Fibroblast of the aortic adventitia (primary cell): ENCODE measurements around the gene NFASC. TPM values are rescaled to one million over a fixed set of nuclear protein-coding genes. Genes with fewer than 3 reads are reported as not detected.

Experiments used
- DNase-seq: peaks from one replicate; pipeline ENCODE4 v3.0.0-alpha.2; 2010; ENCODE audit warnings: low read depth
- H3K4me3 ChIP-seq: 2 replicates; pipeline ENCODE4 v1.5.1; 2011; ENCODE audit warnings: low read depth, mild to moderate bottlenecking, control low read depth, low read length, moderate library complexity
- total RNA-seq: library from RNA; depleted of rRNA; stranded (reverse); fragments of >200 nt; gene quantifications from 2 replicates; pipeline ENCODE4 v1.2.3, GENCODE V29; 2012; ENCODE audit warnings: low replicate concordance
- TF ChIP-seq, protein P1 (sequence below): IDR thresholded peaks from 2 replicates; pipeline ENCODE4 v1.5.1; 2011; ENCODE audit warnings: mild to moderate bottlenecking, low read length, control low read depth, inconsistent platforms; ENCODE audit not compliant: insufficient read depth

NFASC gene
- total RNA-seq, 1 donor = 22.0 TPM

DNA sequence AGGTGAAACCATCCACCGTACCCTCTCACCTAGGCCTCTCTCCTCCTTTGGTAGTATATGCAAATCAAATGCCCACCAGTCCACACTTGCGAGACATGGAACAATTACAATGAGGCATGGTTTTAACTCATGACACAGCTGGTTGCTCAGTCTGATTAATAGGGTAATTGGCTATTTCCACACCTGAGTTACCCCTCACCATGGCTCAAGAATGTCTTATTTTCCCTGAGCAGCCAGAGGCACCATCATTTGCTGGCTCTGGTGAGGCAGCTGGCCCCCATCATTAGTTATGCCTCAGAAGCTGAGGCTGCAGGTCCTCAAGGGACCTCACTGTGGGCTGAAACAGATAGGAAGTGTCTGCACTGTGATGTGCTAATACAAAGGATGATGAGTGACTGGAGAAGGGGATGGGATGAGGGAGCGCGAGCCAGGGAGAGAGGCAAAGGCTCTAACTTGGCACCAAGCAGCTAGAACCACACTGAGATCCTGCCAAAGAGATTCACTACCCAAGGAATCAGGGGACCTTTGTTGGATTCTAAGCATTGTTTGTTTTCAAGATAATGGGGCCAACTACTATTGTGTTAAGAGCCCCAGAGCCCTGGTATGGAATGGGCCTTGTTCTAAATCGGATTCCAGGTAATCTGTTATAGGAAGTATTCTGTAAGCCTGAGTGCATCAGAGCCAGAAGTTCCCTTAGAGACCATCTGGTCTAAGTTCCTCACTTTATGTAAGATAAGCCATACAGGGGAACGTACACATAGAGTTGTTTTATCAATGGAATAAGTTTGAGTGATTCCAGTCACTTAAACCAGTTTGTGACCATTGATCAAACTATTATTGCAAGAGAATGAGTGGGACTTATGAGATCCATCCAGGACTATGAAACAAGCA lies 92.3 kb downstream of the NFASC start:
- TF ChIP-seq, protein P1, sequence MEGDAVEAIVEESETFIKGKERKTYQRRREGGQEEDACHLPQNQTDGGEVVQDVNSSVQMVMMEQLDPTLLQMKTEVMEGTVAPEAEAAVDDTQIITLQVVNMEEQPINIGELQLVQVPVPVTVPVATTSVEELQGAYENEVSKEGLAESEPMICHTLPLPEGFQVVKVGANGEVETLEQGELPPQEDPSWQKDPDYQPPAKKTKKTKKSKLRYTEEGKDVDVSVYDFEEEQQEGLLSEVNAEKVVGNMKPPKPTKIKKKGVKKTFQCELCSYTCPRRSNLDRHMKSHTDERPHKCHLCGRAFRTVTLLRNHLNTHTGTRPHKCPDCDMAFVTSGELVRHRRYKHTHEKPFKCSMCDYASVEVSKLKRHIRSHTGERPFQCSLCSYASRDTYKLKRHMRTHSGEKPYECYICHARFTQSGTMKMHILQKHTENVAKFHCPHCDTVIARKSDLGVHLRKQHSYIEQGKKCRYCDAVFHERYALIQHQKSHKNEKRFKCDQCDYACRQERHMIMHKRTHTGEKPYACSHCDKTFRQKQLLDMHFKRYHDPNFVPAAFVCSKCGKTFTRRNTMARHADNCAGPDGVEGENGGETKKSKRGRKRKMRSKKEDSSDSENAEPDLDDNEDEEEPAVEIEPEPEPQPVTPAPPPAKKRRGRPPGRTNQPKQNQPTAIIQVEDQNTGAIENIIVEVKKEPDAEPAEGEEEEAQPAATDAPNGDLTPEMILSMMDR = no peak
- peak; percentile 7 for DNase-seq

DNA sequence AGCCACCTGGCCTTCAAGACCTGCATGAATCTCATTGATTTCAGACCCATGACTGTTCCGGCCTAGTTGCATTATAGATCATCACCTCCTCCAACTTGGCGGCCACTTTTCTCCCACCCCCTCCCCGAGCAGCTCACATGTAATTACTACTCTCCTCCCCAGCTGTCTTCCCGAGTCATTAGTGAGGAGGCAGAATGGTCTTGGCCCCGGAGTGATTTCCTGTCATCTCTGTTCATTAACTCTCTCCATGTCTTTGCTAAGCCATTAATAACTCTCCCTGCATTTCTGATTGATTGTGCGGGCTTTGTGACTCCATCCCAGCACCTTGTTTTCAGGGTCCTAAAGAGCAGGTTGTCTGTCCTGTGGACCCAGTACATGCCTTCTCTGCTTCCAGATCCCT lies 96.8 kb downstream of the NFASC start:
- TF ChIP-seq, protein P1 = no peak
- no peak overlapping the region for H3K4me3 ChIP-seq
- DNase-seq = no peak

More for the DNA sequence above, 92.3 kb downstream of the NFASC start:
- no peak overlapping the region for H3K4me3 ChIP-seq

DNA sequence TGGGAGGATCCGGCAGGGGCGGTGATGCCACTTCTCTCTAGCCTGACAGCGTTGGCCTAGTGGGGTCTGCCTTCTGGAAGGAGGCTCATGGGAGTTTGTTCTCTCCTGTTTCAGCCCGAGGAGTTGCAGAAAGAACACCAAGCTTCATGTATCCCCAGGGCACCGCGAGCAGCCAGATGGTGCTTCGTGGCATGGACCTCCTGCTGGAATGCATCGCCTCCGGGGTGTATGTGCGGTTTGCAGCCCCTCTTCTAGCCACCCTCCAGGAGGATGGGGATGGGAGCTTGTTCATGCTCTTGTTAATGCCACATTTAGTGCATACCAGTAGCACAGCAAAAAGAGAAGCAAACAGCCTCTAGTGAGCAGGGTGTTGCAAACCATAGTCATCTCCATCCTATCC lies 97.5 kb downstream of the NFASC start:
- no peak overlapping the region for H3K4me3 ChIP-seq
- DNase-seq = no peak
- TF ChIP-seq, protein P1 = no peak

DNA sequence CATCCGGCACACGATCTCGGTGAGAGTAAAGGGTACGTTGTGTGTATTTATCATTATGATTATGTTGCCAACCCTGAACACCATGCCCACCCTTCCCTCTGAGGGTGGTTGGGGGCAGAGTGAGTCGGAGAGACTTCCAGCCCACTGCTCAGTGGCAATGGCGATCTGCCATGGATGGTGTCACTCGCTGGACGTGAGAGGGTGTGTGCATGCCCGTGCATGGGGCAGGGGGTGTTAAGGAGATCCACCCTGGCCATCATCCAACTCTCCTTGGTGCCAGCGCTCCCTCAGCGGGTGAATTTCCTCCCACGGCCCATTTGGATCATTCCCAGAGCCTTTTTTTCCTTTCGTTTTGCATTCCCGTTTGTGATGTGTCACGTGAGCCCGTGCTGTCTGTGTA lies 98.3 kb downstream of the NFASC start:
- no peak overlapping the region for H3K4me3 ChIP-seq
- TF ChIP-seq, protein P1 = no peak
- no peak for DNase-seq

DNA sequence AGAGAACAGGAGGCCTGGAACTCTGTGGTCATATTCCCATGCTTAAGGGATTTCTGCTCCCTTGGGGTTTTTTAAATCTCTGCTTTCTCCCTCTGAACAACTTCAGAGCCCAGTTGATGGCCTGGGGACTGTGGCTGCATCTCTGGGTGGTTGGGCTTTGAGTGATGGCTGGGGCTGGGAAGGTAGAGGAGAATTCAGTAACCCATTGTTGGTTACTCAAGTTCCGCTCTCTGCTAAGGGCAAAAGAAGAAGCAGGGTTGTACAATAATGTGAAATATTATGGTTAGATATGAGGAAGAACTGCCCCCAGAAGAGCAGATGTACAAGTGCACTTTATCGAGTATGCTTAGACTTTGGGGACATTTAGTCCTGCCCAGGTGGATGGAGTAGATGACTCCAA lies 100.3 kb downstream of the NFASC start:
- TF ChIP-seq, protein P1 = no peak
- no peak for DNase-seq
- no peak overlapping the region for H3K4me3 ChIP-seq

DNA sequence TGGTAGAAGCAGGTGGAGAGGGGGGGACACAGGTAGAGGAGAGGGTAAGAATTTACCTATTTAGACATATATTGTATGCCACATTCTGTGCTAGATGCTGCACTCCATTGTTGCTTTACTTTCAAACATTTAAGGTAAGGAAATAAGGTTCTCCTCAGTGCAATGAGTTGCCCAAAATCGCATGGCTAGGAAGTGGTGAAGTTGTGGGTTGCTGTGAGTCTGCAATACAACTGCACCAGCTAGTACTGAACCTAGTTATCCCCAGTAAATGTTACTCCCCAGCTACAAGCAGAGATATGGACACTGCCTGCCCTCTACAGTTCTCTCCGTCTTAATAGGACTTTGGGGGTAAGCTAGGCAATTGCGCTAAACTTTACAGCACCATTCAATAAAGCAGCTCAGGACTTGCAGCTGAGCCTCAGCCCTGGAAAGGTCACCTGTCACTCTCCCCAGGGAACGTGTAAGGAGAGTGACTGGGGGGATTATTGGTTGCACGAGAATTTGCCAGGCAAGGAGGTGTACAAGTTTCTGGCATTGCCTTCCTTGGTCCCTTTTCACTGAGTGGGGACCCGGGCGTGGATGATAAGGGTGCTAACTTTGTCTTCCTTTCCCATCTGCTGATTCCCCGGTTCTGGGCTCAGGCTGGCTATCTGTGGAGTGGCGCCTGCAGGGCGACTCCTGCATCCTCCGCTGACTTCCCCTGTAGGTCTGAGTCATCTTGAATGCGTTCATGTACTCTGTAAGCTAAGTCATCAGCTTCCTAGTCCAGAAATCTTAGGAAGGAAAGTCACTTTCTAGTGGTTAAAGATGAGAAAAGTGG lies 101.1 kb downstream of the NFASC start:
- TF ChIP-seq, protein P1 = peak; percentile 8
- DNase-seq = peak; percentile 69
- H3K4me3 ChIP-seq = no peak overlapping the region
